Measurements from ENCODE around the gene ABR. TPM values are rescaled to one million over a fixed set of nuclear protein-coding genes. Genes with fewer than 3 reads are reported as not detected.
A peak's percentile ranks its signal among the peaks of the same experiment; 100 is the strongest.

The ABR gene
- total and polyA plus RNA-seq, 5 donors from 2014 or later = 13.2 to 116 (median 18.3) TPM

DNA sequence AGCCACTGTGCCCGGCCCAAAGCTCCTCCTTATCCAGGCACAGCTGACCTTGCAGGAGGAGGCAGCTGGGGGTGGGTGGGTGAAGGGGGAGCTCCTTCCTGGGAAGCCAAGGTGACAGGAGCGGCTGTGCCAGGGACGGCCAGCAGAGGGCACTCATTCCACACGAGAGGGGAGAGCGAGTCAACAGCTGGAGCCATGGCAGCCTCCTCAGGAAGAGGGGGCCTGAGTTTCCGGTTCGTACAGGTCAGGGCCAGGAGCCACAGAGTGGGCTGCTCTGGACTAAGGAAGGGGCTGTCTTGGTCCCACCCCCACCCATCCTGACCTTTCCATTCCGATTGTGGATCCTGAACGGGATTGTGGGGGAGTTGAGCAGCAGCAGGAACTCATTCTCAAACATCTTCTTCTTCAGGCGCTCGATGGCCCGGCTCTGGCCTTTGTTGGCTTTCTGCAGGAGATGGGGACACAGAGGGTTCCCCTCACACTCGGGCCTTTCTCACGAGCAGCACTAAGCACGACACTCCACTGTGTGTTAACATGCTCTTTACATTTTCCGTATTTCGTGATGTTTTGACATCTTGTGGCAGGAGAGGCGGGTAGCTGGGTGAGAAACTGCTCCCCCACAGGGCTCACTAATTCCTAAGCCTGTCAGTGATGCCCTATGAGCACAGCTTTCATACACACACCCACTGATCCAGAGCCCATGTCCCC is 121.2 kb downstream of the ABR start:
- Histone ChIP-seq H3K27ac (ENCODE audit: insufficient read depth, low read length, poor library complexity, severe bottlenecking) (no peak overlapping the region), H3K27me3 (ENCODE audit: control insufficient read depth, insufficient read depth, low read length) (no peaks in the 10 kb centered on the region), H3K4me1 (ENCODE audit: control insufficient read depth, insufficient read depth, low read length, poor library complexity, severe bottlenecking) (no peaks in the 10 kb centered on the region), H3K9me3 (ENCODE audit: control insufficient read depth in 2 of 2, low read length in 2 of 2) (no peaks in the 10 kb centered on the region), H3K4me3 (ENCODE audit: low read depth, low read length) (no peak overlapping the region), H3K36me3 (ENCODE audit: control insufficient read depth, insufficient read depth, low read length) (peaks cover 59% of the 10 kb centered on the region)
- Mint-ChIP-seq H3K36me3 (peaks cover 30% of the 10 kb centered on the region), H3K9me3 (no peaks in the 10 kb centered on the region), H3K4me3 (no peak overlapping the region), H3K27me3 (no peaks in the 10 kb centered on the region), H3K27ac (peak overlapping the region in 1 of 3 donors; percentile 1), H3K4me1 (peaks cover 0 to 5% (median 1%) of the 10 kb centered on the region in 4 donors)
- peak in 1 of 2 donors; percentile 21 for ATAC-seq (ENCODE audit: low read depth in 2 of 2)
- peak in 1 of 3 donors; percentile 64 for DNase-seq

DNA sequence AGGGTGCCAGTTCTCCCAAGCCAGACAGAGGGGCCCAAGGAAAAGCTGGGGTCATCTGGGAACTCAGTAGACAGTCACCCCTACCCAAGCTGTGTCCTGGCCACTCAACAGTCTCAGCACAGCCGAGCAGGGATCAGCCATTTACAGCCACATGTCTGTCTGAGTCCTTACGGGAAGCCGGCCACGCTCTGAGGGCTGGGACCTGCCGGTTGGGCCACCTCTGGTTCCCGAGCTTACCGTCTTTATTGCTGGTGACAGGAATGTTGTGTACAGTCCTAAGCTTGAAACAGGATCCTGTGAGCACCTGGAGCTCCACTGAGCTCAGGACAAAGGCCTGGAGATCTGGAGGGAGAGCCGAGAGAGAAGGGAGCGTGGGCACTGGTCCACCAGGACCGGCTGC is 123.0 kb downstream of the ABR start:
- peak overlapping the region in 1 of 4 donors; percentile 35 for H3K4me3 Mint-ChIP-seq
- H3K4me3 ChIP-seq (ENCODE audit: low read depth, low read length) = no peak overlapping the region
- H3K9me3 ChIP-seq (ENCODE audit: control insufficient read depth in 2 of 2, low read length in 2 of 2) = no peaks in the 10 kb centered on the region
- no peaks in the 10 kb centered on the region for H3K27me3 Mint-ChIP-seq
- no peaks in the 10 kb centered on the region for H3K27me3 ChIP-seq (ENCODE audit: control insufficient read depth, insufficient read depth, low read length)
- no peaks in the 10 kb centered on the region for H3K9me3 Mint-ChIP-seq
- H3K4me1 Mint-ChIP-seq = peaks cover 0 to 5% (median 1%) of the 10 kb centered on the region in 4 donors
- H3K4me1 ChIP-seq (ENCODE audit: control insufficient read depth, insufficient read depth, low read length, poor library complexity, severe bottlenecking) = no peaks in the 10 kb centered on the region
- H3K27ac ChIP-seq (ENCODE audit: insufficient read depth, low read length, poor library complexity, severe bottlenecking) = no peak overlapping the region
- no peak for DNase-seq
- peaks cover 30% of the 10 kb centered on the region for H3K36me3 Mint-ChIP-seq
- no peak for ATAC-seq (ENCODE audit: low read depth in 2 of 2)
- peaks cover 51% of the 10 kb centered on the region for H3K36me3 ChIP-seq (ENCODE audit: control insufficient read depth, insufficient read depth, low read length)
- H3K27ac Mint-ChIP-seq = peak overlapping the region in 2 of 3 donors; percentile 21 to 35

DNA sequence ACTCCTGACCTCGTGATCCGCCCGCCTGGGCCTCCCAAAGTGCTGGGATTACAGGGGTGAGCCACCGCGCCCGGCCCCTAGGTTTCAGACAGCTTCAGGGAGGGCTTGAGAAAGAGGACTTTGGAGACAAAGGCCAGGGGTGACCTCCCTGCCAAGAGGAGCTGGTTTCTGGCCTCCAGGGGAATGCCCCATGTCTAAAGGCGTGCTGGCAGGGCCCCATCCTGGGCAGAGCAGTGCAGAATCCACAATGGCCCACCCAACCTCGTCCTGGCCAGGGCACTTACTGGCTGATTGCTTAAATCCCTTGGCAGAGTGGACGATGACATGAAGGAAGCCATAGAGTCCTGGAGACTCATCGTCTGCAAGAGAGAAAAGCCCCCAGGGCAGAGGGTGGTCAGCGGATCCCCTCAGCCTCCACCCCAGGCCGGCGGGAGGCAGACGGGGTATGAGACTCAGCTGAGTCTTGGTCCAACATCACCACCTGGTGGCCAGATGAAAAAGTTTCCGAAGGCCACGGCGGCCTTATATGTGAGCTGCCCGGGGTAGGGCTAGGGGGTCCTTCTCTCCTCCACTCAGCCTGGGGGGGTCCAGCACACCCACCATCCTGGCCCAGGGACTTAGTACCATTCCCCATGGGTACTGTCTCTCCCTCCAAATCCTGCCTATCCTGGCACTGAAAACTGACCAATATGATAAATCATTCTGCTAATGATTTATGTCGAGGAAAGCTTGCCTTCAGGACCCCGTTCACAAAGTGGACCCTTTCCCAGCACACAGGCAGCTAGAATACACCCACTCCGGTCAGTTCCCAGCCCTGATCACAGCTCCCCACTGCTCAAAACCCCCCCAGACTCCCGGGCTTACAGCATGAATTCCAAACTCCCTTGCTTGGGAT is 123.8 kb downstream of the ABR start:
- Histone ChIP-seq H3K27me3 (ENCODE audit: control insufficient read depth, insufficient read depth, low read length) (no peaks in the 10 kb centered on the region), H3K36me3 (ENCODE audit: control insufficient read depth, insufficient read depth, low read length) (peaks cover 50% of the 10 kb centered on the region), H3K4me3 (ENCODE audit: low read depth, low read length) (no peak overlapping the region), H3K9me3 (ENCODE audit: control insufficient read depth in 2 of 2, low read length in 2 of 2) (no peaks in the 10 kb centered on the region), H3K27ac (ENCODE audit: insufficient read depth, low read length, poor library complexity, severe bottlenecking) (no peak overlapping the region), H3K4me1 (ENCODE audit: control insufficient read depth, insufficient read depth, low read length, poor library complexity, severe bottlenecking) (no peaks in the 10 kb centered on the region)
- DNase-seq = peak in 2 of 3 donors; percentile 22 to 45
- Mint-ChIP-seq H3K27ac (no peak overlapping the region), H3K9me3 (no peaks in the 10 kb centered on the region), H3K4me1 (peaks cover 0 to 5% (median 1%) of the 10 kb centered on the region in 4 donors), H3K4me3 (no peak overlapping the region), H3K36me3 (peaks cover 30% of the 10 kb centered on the region), H3K27me3 (no peaks in the 10 kb centered on the region)
- ATAC-seq (ENCODE audit: low read depth in 2 of 2) = no peak

DNA sequence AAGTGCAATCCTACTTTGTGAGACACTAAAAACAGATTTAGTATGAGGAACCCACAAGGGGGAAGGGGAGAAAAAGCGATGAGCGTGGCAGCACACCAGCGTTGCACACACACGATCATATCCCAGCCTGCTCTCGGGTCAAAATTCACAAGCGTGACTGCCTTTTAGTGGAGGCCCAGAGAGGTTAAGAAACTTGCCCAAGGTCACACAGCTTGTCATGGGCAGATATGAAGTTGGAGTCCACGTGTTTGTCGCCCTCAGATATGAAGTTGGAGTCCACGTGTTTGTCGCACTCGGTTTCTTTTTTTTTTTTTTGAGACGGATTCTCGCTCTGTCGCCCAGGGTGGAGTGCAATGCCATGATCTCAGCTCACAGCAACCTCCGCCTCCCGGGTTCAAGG is 124.5 kb downstream of the ABR start:
- no peaks in the 10 kb centered on the region for H3K27me3 Mint-ChIP-seq
- H3K4me3 Mint-ChIP-seq = no peak overlapping the region
- ATAC-seq (ENCODE audit: low read depth in 2 of 2) = no peak

GRCh38 chr17:1054656-1055055 is 125.1 kb downstream of the ABR start:
- Mint-ChIP-seq H3K27ac (no peak overlapping the region), H3K36me3 (peaks cover 26% of the 10 kb centered on the region), H3K27me3 (no peaks in the 10 kb centered on the region), H3K4me1 (peaks cover 0 to 5% (median 1%) of the 10 kb centered on the region in 4 donors), H3K4me3 (no peak overlapping the region), H3K9me3 (no peaks in the 10 kb centered on the region)
- Histone ChIP-seq H3K4me1 (ENCODE audit: control insufficient read depth, insufficient read depth, low read length, poor library complexity, severe bottlenecking) (no peaks in the 10 kb centered on the region), H3K36me3 (ENCODE audit: control insufficient read depth, insufficient read depth, low read length) (peaks cover 44% of the 10 kb centered on the region), H3K27me3 (ENCODE audit: control insufficient read depth, insufficient read depth, low read length) (no peaks in the 10 kb centered on the region), H3K9me3 (ENCODE audit: control insufficient read depth in 2 of 2, low read length in 2 of 2) (no peaks in the 10 kb centered on the region), H3K27ac (ENCODE audit: insufficient read depth, low read length, poor library complexity, severe bottlenecking) (no peak overlapping the region), H3K4me3 (ENCODE audit: low read depth, low read length) (no peak overlapping the region)
- ATAC-seq (ENCODE audit: low read depth in 2 of 2) (no peak), DNase-seq (no peak)

More for the DNA sequence above, 124.5 kb downstream of the ABR start:
- no peak for DNase-seq
- H3K9me3 Mint-ChIP-seq = no peaks in the 10 kb centered on the region
- Histone ChIP-seq H3K27me3 (ENCODE audit: control insufficient read depth, insufficient read depth, low read length) (no peaks in the 10 kb centered on the region), H3K4me3 (ENCODE audit: low read depth, low read length) (no peak overlapping the region), H3K4me1 (ENCODE audit: control insufficient read depth, insufficient read depth, low read length, poor library complexity, severe bottlenecking) (no peaks in the 10 kb centered on the region), H3K9me3 (ENCODE audit: control insufficient read depth in 2 of 2, low read length in 2 of 2) (no peaks in the 10 kb centered on the region), H3K36me3 (ENCODE audit: control insufficient read depth, insufficient read depth, low read length) (peaks cover 44% of the 10 kb centered on the region), H3K27ac (ENCODE audit: insufficient read depth, low read length, poor library complexity, severe bottlenecking) (no peak overlapping the region)
- H3K36me3 Mint-ChIP-seq = peaks cover 30% of the 10 kb centered on the region
- peaks cover 0 to 5% (median 1%) of the 10 kb centered on the region in 4 donors for H3K4me1 Mint-ChIP-seq
- H3K27ac Mint-ChIP-seq = no peak overlapping the region

DNA sequence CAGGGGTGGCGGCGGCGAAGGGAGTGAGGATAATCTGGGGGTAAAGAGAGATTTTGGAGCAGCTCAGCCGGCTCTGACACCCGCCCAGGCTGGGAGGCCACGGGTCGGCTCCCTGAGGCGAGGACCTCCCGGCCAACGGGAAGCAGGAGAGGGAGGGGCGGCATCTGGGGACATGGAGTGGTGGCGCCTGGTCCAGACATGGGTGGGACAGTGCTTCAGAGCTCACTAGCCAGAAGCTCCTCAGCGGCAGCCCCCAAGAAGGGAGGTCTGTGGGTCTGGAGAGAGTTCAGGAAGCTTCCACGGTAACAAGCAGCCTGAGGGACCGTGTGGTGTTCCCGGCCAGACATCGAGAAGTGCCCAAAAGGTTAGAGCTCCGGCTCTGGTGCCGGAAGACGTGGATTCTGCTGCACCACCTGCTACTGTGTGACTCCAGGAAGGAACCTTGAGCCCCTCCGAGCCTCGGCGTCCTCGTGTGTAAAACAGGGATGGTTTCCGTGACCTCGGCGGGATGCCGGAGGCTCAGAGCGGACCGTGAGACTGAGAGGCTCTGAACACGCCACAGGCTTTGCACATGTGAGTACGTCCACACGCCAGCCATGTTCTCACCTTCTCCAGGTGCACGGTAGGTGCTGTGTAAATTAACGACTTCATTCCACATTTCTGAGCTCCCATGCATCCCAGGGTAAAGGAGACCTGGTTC is 126.0 kb downstream of the ABR start:
- Histone ChIP-seq H3K36me3 (ENCODE audit: control insufficient read depth, insufficient read depth, low read length) (peaks cover 39% of the 10 kb centered on the region), H3K4me1 (ENCODE audit: control insufficient read depth, insufficient read depth, low read length, poor library complexity, severe bottlenecking) (no peaks in the 10 kb centered on the region), H3K27me3 (ENCODE audit: control insufficient read depth, insufficient read depth, low read length) (no peaks in the 10 kb centered on the region), H3K4me3 (ENCODE audit: low read depth, low read length) (no peak overlapping the region), H3K9me3 (ENCODE audit: control insufficient read depth in 2 of 2, low read length in 2 of 2) (no peaks in the 10 kb centered on the region), H3K27ac (ENCODE audit: insufficient read depth, low read length, poor library complexity, severe bottlenecking) (no peak overlapping the region)
- ATAC-seq (ENCODE audit: low read depth in 2 of 2) (no peak), DNase-seq (no peak)
- Mint-ChIP-seq H3K27me3 (no peaks in the 10 kb centered on the region), H3K9me3 (no peaks in the 10 kb centered on the region), H3K4me3 (no peak overlapping the region), H3K4me1 (peaks cover 0 to 5% (median 1%) of the 10 kb centered on the region in 4 donors), H3K36me3 (peaks cover 18% of the 10 kb centered on the region), H3K27ac (no peak overlapping the region)

GRCh38 chr17:1050996-1051925 is 128.5 kb downstream of the ABR start:
- Histone ChIP-seq H3K9me3 (ENCODE audit: control insufficient read depth in 2 of 2, low read length in 2 of 2) (no peaks in the 10 kb centered on the region), H3K36me3 (ENCODE audit: control insufficient read depth, insufficient read depth, low read length) (peaks cover 28% of the 10 kb centered on the region)
- no peak overlapping the region for H3K27ac Mint-ChIP-seq

More at GRCh38 chr17:1050996-1051925, 128.5 kb downstream of the ABR start:
- H3K4me3 ChIP-seq (ENCODE audit: low read depth, low read length) = no peak overlapping the region
- Mint-ChIP-seq H3K27me3 (no peaks in the 10 kb centered on the region), H3K9me3 (no peaks in the 10 kb centered on the region), H3K4me3 (no peak overlapping the region), H3K4me1 (peaks cover 0 to 4% (median under 1%) of the 10 kb centered on the region in 4 donors), H3K36me3 (peaks cover under 1% of the 10 kb centered on the region)
- no peak overlapping the region for H3K27ac ChIP-seq (ENCODE audit: insufficient read depth, low read length, poor library complexity, severe bottlenecking)
- H3K4me1 ChIP-seq (ENCODE audit: control insufficient read depth, insufficient read depth, low read length, poor library complexity, severe bottlenecking) = no peaks in the 10 kb centered on the region
- ATAC-seq (ENCODE audit: low read depth in 2 of 2) (no peak), DNase-seq (no peak)
- no peaks in the 10 kb centered on the region for H3K27me3 ChIP-seq (ENCODE audit: control insufficient read depth, insufficient read depth, low read length)
